ENCODE results near the gene TXNDC2. TPM values are rescaled to one million over a fixed set of nuclear protein-coding genes. Genes with fewer than 3 reads are reported as not detected.

Gene TXNDC2
- total and polyA plus RNA-seq, 10 of the 15 experiments (the other 5 are each of a cell fraction or from before 2014, with no cell fraction given): 0.04 to 0.07 (median 0.06) TPM; not detected in 7

DNA sequence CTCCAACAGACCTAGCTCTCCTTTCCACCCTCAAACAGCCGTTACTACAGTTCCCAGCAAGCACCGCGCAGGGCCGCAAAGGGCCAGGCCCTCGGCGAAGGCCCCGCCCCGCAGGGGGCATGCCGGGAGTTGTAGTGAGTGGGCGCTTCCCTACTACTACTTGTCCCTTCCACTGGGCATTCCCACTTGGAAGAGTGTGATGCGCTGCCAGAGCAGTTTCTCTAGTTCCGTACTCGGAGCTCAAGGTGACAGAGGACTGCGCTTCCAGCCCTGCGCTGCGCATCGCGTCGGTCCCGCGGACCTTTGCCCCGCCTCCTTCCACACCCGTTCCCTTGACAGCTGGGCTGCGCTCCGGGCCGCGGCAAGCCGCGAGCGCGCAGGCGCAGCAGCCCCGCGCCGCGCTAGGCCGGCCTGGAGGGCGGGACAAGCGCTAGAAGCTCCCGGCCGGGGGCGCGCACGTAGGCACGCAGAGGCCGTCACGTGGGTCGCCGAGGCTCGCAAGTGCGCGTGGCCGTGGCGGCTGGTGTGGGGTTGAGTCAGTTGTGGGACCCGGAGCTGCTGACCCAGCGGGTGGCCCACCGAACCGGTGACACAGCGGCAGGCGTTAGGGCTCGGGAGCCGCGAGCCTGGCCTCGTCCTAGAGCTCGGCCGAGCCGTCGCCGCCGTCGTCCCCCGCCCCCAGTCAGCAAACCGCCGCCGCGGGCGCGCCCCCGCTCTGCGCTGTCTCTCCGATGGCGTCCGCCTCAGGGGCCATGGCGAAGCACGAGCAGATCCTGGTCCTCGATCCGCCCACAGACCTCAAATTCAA, 28.0 kb downstream of the TXNDC2 start, which contains the start of gene VAPA (continued):
- TF ChIP-seq, protein P1, sequence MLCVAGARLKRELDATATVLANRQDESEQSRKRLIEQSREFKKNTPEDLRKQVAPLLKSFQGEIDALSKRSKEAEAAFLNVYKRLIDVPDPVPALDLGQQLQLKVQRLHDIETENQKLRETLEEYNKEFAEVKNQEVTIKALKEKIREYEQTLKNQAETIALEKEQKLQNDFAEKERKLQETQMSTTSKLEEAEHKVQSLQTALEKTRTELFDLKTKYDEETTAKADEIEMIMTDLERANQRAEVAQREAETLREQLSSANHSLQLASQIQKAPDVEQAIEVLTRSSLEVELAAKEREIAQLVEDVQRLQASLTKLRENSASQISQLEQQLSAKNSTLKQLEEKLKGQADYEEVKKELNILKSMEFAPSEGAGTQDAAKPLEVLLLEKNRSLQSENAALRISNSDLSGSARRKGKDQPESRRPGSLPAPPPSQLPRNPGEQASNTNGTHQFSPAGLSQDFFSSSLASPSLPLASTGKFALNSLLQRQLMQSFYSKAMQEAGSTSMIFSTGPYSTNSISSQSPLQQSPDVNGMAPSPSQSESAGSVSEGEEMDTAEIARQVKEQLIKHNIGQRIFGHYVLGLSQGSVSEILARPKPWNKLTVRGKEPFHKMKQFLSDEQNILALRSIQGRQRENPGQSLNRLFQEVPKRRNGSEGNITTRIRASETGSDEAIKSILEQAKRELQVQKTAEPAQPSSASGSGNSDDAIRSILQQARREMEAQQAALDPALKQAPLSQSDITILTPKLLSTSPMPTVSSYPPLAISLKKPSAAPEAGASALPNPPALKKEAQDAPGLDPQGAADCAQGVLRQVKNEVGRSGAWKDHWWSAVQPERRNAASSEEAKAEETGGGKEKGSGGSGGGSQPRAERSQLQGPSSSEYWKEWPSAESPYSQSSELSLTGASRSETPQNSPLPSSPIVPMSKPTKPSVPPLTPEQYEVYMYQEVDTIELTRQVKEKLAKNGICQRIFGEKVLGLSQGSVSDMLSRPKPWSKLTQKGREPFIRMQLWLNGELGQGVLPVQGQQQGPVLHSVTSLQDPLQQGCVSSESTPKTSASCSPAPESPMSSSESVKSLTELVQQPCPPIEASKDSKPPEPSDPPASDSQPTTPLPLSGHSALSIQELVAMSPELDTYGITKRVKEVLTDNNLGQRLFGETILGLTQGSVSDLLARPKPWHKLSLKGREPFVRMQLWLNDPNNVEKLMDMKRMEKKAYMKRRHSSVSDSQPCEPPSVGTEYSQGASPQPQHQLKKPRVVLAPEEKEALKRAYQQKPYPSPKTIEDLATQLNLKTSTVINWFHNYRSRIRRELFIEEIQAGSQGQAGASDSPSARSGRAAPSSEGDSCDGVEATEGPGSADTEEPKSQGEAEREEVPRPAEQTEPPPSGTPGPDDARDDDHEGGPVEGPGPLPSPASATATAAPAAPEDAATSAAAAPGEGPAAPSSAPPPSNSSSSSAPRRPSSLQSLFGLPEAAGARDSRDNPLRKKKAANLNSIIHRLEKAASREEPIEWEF (IDR thresholded peaks at IDR 0.05; ENCODE audit: insufficient replicate concordance, low read depth, low read length): no peak
- TF ChIP-seq RFX5 (IDR thresholded peaks at IDR 0.05; ENCODE audit: low read depth, low read length) (no peak), HCFC1 (IDR thresholded peaks at IDR 0.05; ENCODE audit: low read length) (peak; percentile 97), DPF2 (IDR thresholded peaks at IDR 0.05) (peak; percentile 89), POLR2A (IDR thresholded peaks at IDR 0.05; ENCODE audit: low read depth, low read length) (peak; percentile 96), NRF1 (conservative IDR thresholded peaks at IDR 0.05; ENCODE audit: low read depth, low read length) (peak; percentile 68), TARDBP (IDR thresholded peaks at IDR 0.05; ENCODE audit: borderline replicate concordance) (no peak), SIX5 (IDR thresholded peaks at IDR 0.05; ENCODE audit: low read depth, low read length, severe bottlenecking) (peak; percentile 95), CREM (IDR thresholded peaks at IDR 0.05; ENCODE audit: low read depth) (peak; percentile 79; the same call in 1 of the 2 replicates), POLR2AphosphoS2 (IDR thresholded peaks at IDR 0.05; ENCODE audit: low read depth, low read length) (peak; percentile 81; the same call in 1 of the 2 replicates), GATAD2B (conservative IDR thresholded peaks at IDR 0.05; ENCODE audit: low read depth) (peak; percentile 66; the same call in 1 of the 2 replicates), BCL11A (IDR thresholded peaks at IDR 0.05; ENCODE audit: low read depth, low read length) (no peak), SRF (IDR thresholded peaks at IDR 0.05; ENCODE audit: low read depth in 2 of 2, low read length in 2 of 2) (0 out of 4 replicates have a peak, but pooled peaks of 1 of the 2 experiments have one; percentile 27), IRF4 (IDR thresholded peaks at IDR 0.05; ENCODE audit: low read depth, low read length) (0 out of 2 replicates have a peak, but pooled peaks have one; percentile 31), POU2F2 (IDR thresholded peaks at IDR 0.05; ENCODE audit: borderline replicate concordance, low read depth, low read length) (peak; percentile 35; the same call in 2 of the 3 replicates), MYB (IDR thresholded peaks at IDR 0.05; ENCODE audit: borderline replicate concordance, low read depth, low read length) (no peak), TCF3 (IDR thresholded peaks at IDR 0.05; ENCODE audit: borderline replicate concordance, insufficient read depth, low read depth, low read length) (peak; percentile 71; the same call in 1 of the 2 replicates)
- TF ChIP-seq, protein P2, sequence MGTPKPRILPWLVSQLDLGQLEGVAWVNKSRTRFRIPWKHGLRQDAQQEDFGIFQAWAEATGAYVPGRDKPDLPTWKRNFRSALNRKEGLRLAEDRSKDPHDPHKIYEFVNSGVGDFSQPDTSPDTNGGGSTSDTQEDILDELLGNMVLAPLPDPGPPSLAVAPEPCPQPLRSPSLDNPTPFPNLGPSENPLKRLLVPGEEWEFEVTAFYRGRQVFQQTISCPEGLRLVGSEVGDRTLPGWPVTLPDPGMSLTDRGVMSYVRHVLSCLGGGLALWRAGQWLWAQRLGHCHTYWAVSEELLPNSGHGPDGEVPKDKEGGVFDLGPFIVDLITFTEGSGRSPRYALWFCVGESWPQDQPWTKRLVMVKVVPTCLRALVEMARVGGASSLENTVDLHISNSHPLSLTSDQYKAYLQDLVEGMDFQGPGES (IDR thresholded peaks at IDR 0.05): peak; percentile 39; the same call in 1 of the 2 replicates
- TF ChIP-seq, protein P3, sequence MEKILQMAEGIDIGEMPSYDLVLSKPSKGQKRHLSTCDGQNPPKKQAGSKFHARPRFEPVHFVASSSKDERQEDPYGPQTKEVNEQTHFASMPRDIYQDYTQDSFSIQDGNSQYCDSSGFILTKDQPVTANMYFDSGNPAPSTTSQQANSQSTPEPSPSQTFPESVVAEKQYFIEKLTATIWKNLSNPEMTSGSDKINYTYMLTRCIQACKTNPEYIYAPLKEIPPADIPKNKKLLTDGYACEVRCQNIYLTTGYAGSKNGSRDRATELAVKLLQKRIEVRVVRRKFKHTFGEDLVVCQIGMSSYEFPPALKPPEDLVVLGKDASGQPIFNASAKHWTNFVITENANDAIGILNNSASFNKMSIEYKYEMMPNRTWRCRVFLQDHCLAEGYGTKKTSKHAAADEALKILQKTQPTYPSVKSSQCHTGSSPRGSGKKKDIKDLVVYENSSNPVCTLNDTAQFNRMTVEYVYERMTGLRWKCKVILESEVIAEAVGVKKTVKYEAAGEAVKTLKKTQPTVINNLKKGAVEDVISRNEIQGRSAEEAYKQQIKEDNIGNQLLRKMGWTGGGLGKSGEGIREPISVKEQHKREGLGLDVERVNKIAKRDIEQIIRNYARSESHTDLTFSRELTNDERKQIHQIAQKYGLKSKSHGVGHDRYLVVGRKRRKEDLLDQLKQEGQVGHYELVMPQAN (conservative IDR thresholded peaks at IDR 0.05): peak; percentile 35; the same call in 1 of the 2 replicates
- TF ChIP-seq, protein P4, sequence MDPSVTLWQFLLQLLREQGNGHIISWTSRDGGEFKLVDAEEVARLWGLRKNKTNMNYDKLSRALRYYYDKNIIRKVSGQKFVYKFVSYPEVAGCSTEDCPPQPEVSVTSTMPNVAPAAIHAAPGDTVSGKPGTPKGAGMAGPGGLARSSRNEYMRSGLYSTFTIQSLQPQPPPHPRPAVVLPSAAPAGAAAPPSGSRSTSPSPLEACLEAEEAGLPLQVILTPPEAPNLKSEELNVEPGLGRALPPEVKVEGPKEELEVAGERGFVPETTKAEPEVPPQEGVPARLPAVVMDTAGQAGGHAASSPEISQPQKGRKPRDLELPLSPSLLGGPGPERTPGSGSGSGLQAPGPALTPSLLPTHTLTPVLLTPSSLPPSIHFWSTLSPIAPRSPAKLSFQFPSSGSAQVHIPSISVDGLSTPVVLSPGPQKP (IDR thresholded peaks at IDR 0.05; ENCODE audit: low read depth, low read length): no peak
